HG02588 (cell line): ENCODE results near the gene ANKRD33B.
"Not testable (repeated sequence)": the region's sequence is repeated elsewhere in the genome, so short reads cannot be mapped to it uniquely, and the experiment has no call there.

Experiments
- ATAC-seq: cut with Tn5 transposase; IDR thresholded peaks from one replicate; pipeline ENCODE4 v1.9.1; 2021; ENCODE audit warnings: mild to moderate bottlenecking, moderate library complexity; ENCODE audit not compliant: unreplicated experiment

Gene ANKRD33B

GRCh38 chr5:10556289-10556807 is 7.5 kb upstream of the ANKRD33B start:
- no peak for ATAC-seq

GRCh38 chr5:10556893-10557746 is 6.8 kb upstream of the ANKRD33B start:
- no peak for ATAC-seq

GRCh38 chr5:10559151-10559550 is 4.7 kb upstream of the ANKRD33B start:
- no peak for ATAC-seq

GRCh38 chr5:10559871-10560270 is 4.0 kb upstream of the ANKRD33B start:
- no peak for ATAC-seq

GRCh38 chr5:10562201-10563109 is 1.4 kb upstream of the ANKRD33B start:
- peak; percentile 21 for ATAC-seq

- peak; percentile 35 for ATAC-seq
Observed at GRCh38 chr5:10563110-10563944, 543 bp upstream of the ANKRD33B start.

- no peak for ATAC-seq
Observed at GRCh38 chr5:10564838-10565784, 1.2 kb downstream of the ANKRD33B start.

- no peak for ATAC-seq
Observed at GRCh38 chr5:10565785-10566542, 2.1 kb downstream of the ANKRD33B start.

- no peak for ATAC-seq
Observed at GRCh38 chr5:10566543-10567068, 2.7 kb downstream of the ANKRD33B start.

- ATAC-seq, result no peak
Observed at GRCh38 chr5:10567121-10567591, 3.3 kb downstream of the ANKRD33B start.

GRCh38 chr5:10567781-10568321 is 4.0 kb downstream of the ANKRD33B start:
- ATAC-seq, result no peak

GRCh38 chr5:10570540-10570939 is 6.7 kb downstream of the ANKRD33B start:
- ATAC-seq, result not testable (repeated sequence)

GRCh38 chr5:10572451-10572850 is 8.6 kb downstream of the ANKRD33B start:
- ATAC-seq, result no peak

GRCh38 chr5:10573487-10574145 is 9.7 kb downstream of the ANKRD33B start:
- no peak for ATAC-seq

- not testable (repeated sequence) for ATAC-seq
Observed at GRCh38 chr5:10574879-10575278, 11.0 kb downstream of the ANKRD33B start.

- ATAC-seq, result no peak
Observed at GRCh38 chr5:10576121-10576789, 12.4 kb downstream of the ANKRD33B start.

- no peak for ATAC-seq
Observed at GRCh38 chr5:10576790-10577189, 12.9 kb downstream of the ANKRD33B start.
